Esophagus (tissue), 2 donors: ENCODE results near the gene KLHL4. TPM values are rescaled to one million over a fixed set of nuclear protein-coding genes. Genes with fewer than 3 reads are reported as not detected.
"Not testable (repeated sequence)": the region's sequence is repeated elsewhere in the genome, so short reads cannot be mapped to it uniquely, and the experiment has no call there.

Experiments
- H3K27ac ChIP-seq, 2 donors: one replicate each; pipeline ENCODE4 v1.5.1; 2013; ENCODE audit warnings: low read depth in 2 of 2, mild to moderate bottlenecking in 2 of 2, inconsistent platforms in 1 of 2, low read length in 1 of 2, moderate library complexity in 1 of 2
- H3K27me3 ChIP-seq, 2 donors: one replicate each; pipeline ENCODE4 v1.6.1; 2013; ENCODE audit warnings: low read length in 2 of 2, control low read depth in 1 of 2, mild to moderate bottlenecking in 1 of 2; ENCODE audit not compliant: insufficient read depth in 2 of 2, control insufficient read depth in 1 of 2
- H3K36me3 ChIP-seq, 2 donors: one replicate each; pipeline ENCODE4 v1.6.1; 2013; ENCODE audit warnings: low read length in 1 of 2; ENCODE audit not compliant: control insufficient read depth in 2 of 2, insufficient read depth in 2 of 2
- H3K4me1 ChIP-seq, 2 donors: one replicate each; pipeline ENCODE4 v1.6.1; 2013; ENCODE audit warnings: low read length in 1 of 2; ENCODE audit not compliant: control insufficient read depth in 2 of 2, insufficient read depth in 2 of 2
- H3K4me3 ChIP-seq, 2 donors: one replicate each; pipeline ENCODE4 v1.5.1; 2013; ENCODE audit warnings: low read length in 2 of 2, mild to moderate bottlenecking in 2 of 2, low read depth in 1 of 2, moderate library complexity in 1 of 2
- H3K9me3 ChIP-seq, 2 donors: one replicate each; pipeline ENCODE4 v1.6.1; 2013; ENCODE audit warnings: mild to moderate bottlenecking in 2 of 2, low read depth in 1 of 2, low read length in 1 of 2, moderate library complexity in 1 of 2; ENCODE audit not compliant: control insufficient read depth in 2 of 2, insufficient read depth in 1 of 2
- WGBS, 2 donors: extraction: QIAGEN DNeasy Blood & Tissue Kit; methylation state at CpG; one replicate each; pipeline ENCODE4 v1.1.7; 2013; 5-methylcytosine and 5-hydroxymethylcytosine counted together
- polyA plus RNA-seq, 2 donors: library from polyadenylated mRNA; stranded (reverse); fragments of 200-250 nt; gene quantifications; one replicate each; pipeline ENCODE4 v1.2.3, GENCODE V29; 2013
- donor health status: healthy with polysubstance abuse.
- donor health status: Bipolar disorder and iron deficiency.

The KLHL4 gene
- polyA plus RNA-seq, result under 1 TPM; 0.05 to 0.06 TPM

- Histone ChIP-seq H3K36me3 (no peaks in the 10 kb centered on the region), H3K4me3 (no peak within 1 kb of the TSS), H3K27me3 (no peaks in the 10 kb centered on the region), H3K9me3 (no peaks in the 10 kb centered on the region), H3K4me1 (no peaks in the 10 kb centered on the region), H3K27ac (no peak within 1 kb of the TSS)
- WGBS, 2 donors, result 5 to 22% methylated on average over 8 of the region's 8 CpGs
These were observed at the start of gene KLHL4 for GRCh38 chrX:87517571-87518141. Gene KLHL4, plus strand, starts transcription at chrX:87517802. Its CDS starts 92 bp downstream, at chrX:87517894.

- no peak overlapping the region for H3K4me3 ChIP-seq
- H3K36me3 ChIP-seq, result no peaks in the 10 kb centered on the region
- H3K27ac ChIP-seq, result no peak overlapping the region
- H3K4me1 ChIP-seq, result no peaks in the 10 kb centered on the region
- H3K27me3 ChIP-seq, result no peaks in the 10 kb centered on the region
- H3K9me3 ChIP-seq, result peaks cover 0 to 3% of the 10 kb centered on the region in 2 donors
- WGBS, 2 donors, result 20 to 30% methylated on average over 2 of the region's 2 CpGs
These were observed 48.7 kb upstream of the KLHL4 start for GRCh38 chrX:87468941-87469340.

GRCh38 chrX:87475793-87476192 lies 41.8 kb upstream of the KLHL4 start:
- peaks cover 0 to 3% of the 10 kb centered on the region in 2 donors for H3K9me3 ChIP-seq
- H3K27me3 ChIP-seq, result no peaks in the 10 kb centered on the region
- no peaks in the 10 kb centered on the region for H3K4me1 ChIP-seq
- H3K36me3 ChIP-seq, result no peaks in the 10 kb centered on the region
- WGBS, 2 donors, result 19 to 34% methylated on average over 1 of the region's 1 CpG
- H3K4me3 ChIP-seq, result no peak overlapping the region
- H3K27ac ChIP-seq, result no peak overlapping the region

GRCh38 chrX:87478703-87479102 lies 38.9 kb upstream of the KLHL4 start:
- H3K4me3 ChIP-seq, H3K4me1 ChIP-seq, H3K9me3 ChIP-seq, H3K27ac ChIP-seq, H3K27me3 ChIP-seq, H3K36me3 ChIP-seq: not testable (repeated sequence)
- 92 to 95% methylated on average over 16 of the region's 16 CpGs for WGBS, 2 donors

- Histone ChIP-seq H3K9me3 (no peaks in the 10 kb centered on the region), H3K27ac (no peak overlapping the region), H3K27me3 (no peaks in the 10 kb centered on the region), H3K36me3 (no peaks in the 10 kb centered on the region), H3K4me1 (no peaks in the 10 kb centered on the region), H3K4me3 (no peak overlapping the region)
- 62 to 77% methylated on average over 2 of the region's 2 CpGs for WGBS, 2 donors
These were observed 28.5 kb upstream of the KLHL4 start for GRCh38 chrX:87489071-87489470.

- no peaks in the 10 kb centered on the region for H3K27me3 ChIP-seq
- H3K4me1 ChIP-seq, result no peaks in the 10 kb centered on the region
- H3K27ac ChIP-seq, result no peak overlapping the region
- no peaks in the 10 kb centered on the region for H3K9me3 ChIP-seq
- H3K36me3 ChIP-seq, result no peaks in the 10 kb centered on the region
- WGBS, 2 donors, result 62 to 63% methylated on average over 1 of the region's 1 CpG
- no peak overlapping the region for H3K4me3 ChIP-seq
These were observed 1.8 kb upstream of the KLHL4 start for GRCh38 chrX:87515836-87516235.

- Histone ChIP-seq H3K4me1 (no peaks in the 10 kb centered on the region), H3K27ac (no peak overlapping the region), H3K27me3 (no peaks in the 10 kb centered on the region), H3K4me3 (no peak overlapping the region), H3K36me3 (no peaks in the 10 kb centered on the region), H3K9me3 (no peaks in the 10 kb centered on the region)
These were observed 883 bp upstream of the KLHL4 start for GRCh38 chrX:87516717-87517121.

GRCh38 chrX:87518504-87518903 lies 902 bp downstream of the KLHL4 start:
- Histone ChIP-seq H3K4me3 (no peak overlapping the region), H3K27ac (no peak overlapping the region), H3K36me3 (no peaks in the 10 kb centered on the region), H3K4me1 (no peaks in the 10 kb centered on the region), H3K9me3 (no peaks in the 10 kb centered on the region), H3K27me3 (no peaks in the 10 kb centered on the region)
- WGBS, 2 donors, result 14 to 22% methylated on average over 6 of the region's 6 CpGs

- Histone ChIP-seq H3K4me1 (no peaks in the 10 kb centered on the region), H3K9me3 (peaks cover 0 to 3% of the 10 kb centered on the region in 2 donors), H3K27ac (no peak overlapping the region), H3K4me3 (no peak overlapping the region), H3K27me3 (no peaks in the 10 kb centered on the region), H3K36me3 (no peaks in the 10 kb centered on the region)
- WGBS, 2 donors, result 75 to 83% methylated on average over 2 of the region's 2 CpGs
These were observed 8.2 kb downstream of the KLHL4 start for GRCh38 chrX:87525771-87526229.

GRCh38 chrX:87526281-87526680 lies 8.7 kb downstream of the KLHL4 start:
- H3K4me3 ChIP-seq, result no peak overlapping the region
- H3K27me3 ChIP-seq, result no peaks in the 10 kb centered on the region
- WGBS, 2 donors, result 85 to 90% methylated on average over 2 of the region's 2 CpGs
- peaks cover 0 to 3% of the 10 kb centered on the region in 2 donors for H3K9me3 ChIP-seq
- no peaks in the 10 kb centered on the region for H3K36me3 ChIP-seq
- no peaks in the 10 kb centered on the region for H3K4me1 ChIP-seq
- H3K27ac ChIP-seq, result no peak overlapping the region
